Measurements from ENCODE around the gene AGR2.
A peak's percentile ranks its signal among the peaks of the same experiment; 100 is the strongest.
"Not testable (repeated sequence)": the region's sequence is repeated elsewhere in the genome, so short reads cannot be mapped to it uniquely, and the experiment has no call there.

Gene AGR2

DNA sequence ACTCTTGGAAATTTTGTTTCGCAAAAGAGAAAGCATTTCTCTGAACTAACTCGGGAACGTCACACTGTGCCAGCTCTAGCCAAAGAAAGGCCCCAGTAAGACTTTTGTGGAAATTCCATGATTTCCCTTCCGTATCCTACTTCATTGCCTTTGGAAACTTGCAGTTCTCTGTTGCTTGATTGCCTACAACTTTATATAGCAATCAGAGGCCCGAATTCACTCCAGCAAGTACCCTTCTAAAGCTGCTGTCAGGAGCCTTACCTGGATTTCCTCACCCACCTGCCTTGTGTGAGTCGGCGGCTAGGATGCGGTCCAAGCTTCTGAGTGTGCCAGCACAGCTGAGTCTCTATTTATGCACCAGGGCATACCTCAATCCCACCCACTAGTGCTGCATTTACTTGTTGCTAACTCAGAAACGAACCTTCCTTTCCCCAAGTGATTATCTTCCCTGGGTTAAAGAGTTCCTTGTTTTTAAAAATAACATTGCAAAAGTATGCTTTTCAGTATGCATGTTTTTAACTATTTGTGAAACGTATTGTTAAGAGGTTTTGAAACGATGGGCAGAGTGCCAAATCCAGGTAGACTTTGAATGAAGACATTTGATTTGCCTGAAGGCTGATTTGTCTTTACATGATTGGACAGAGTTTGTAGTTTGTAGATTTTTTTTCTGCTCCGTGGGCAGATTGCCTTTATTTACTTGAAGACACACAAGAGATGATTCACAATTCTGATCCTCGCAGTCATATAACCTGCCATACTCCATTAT lies at the start of gene AGR2:
TSS of gene AGR2 (minus strand) at position 326 of the 766 bp plus-strand sequence. CDS start 3,203 bp downstream, outside the sequence.
- FAIRE-seq (no peak), DNase-seq (ENCODE audit: low spot score) (no peak)

DNA sequence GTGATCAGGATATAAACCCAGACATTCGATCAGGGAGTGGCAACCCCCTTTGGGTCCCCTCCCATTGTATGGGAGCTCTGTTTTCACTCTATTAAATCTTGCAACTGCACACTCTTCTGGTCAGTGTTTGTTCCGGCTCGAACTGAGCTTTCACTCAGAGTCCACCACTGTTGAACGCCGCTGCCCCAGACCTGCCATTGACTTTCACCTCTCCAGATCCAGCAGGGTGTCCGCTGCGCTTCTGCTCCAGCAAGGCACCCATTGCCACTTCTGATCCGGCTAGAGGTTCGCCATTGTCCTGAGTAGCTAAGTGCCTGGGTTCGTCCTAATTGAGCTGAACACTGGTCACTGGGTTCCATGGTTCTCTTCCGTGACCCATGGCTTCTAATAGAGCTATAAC lies 48.4 kb upstream of the AGR2 start:
- FAIRE-seq; DNase-seq (ENCODE audit: low spot score): not testable (repeated sequence)

DNA sequence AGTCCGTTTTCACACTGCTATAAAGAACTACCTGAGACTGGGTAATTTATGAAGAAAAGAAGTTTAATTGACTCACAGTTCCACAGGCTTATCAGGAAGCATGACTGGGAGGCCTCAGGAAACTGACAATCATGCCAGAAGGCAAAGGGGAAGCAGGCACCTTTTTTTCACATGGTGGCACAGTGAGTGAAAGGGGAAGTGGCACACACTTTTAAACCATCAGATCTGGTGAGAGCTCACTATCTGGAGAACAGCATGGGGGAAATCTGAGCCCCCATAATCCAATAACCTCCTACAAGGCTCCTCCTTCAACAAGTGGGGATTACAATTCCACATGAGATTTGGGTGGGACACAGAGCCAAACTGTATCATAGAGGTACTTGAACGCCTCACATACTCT lies 47.0 kb upstream of the AGR2 start:
- FAIRE-seq: peak; percentile 20
- DNase-seq (ENCODE audit: low spot score): no peak

DNA sequence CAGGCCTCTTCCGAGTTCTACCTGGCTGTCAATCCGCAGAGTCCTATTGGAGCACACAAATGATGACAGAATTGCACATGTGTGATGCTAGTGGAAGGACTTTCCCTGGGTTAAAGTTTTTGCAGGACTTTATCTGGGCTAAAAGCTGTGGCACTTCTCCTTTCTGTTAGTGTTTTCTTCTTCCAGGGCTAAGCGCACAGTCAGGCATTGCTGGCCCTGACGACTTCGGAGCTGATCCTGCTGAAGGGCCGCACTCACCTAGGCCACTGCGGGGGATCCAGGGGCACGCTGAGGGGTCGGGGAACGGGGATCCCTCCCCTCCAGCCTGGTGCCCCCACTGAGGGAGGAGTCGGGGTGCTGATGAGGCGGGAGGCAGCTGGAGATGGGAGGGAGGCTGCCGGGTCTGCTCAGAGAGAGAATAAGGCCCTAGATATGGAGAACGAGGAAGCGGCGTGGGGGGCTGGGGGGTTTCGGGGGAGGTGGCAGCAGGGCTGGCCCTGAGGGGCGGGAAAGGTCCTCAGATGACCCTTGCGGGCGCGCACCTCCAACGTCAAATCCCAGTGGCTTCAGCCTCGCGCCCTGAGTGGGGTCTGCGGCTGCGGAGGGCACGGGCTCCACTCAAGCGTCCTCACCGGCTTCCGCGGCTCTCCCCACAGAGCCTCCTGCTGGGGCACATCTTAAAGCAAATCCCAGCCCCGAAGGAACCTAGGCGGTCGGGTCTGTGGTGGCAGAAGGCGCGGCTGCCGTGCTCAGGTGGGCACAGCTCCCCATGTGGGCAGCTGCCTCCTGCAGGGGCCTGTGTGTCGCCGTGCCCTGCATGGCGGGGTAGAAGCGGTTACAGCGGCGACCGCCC lies 46.0 kb upstream of the AGR2 start:
- FAIRE-seq (no peak), DNase-seq (ENCODE audit: low spot score) (no peak)

DNA sequence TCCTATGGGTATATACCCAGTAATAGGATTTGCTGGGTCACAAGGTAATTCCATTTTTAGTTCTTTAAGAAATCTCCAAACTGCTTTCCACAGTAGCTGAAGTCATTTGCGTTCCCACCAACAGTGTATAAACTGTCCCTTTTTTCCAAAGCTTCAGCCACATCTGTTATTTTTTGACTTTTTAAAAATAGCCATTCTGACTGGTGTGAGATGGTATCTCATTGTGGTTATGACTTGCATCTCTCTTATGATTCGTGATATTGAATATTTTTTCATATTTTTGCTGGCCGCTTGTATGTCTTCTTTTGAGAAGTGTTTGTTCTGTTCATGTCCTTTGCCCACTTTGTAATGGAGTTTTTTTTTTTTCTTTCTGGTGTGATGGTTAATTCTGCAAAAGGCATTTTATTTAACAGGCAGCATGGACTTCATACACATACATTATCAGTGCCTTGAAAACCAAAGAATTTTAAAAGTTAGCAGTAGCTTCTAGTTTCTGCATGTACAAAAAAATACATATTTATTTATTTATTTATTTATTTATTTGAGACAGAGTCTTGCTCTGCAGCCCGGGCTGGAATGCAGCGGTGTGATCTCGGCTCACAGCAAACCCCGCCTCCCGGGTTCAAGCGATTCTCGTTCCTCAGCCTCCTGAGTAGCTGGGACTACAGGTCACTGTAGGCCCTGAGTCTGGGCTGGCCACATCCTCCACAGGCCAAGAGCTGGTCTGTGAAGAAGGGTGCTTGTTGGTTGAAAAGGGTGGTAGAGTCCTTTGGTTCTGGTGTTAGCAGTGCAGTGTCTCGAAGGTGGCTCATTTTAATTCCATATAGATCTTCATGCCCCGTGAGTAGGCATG lies 44.7 kb upstream of the AGR2 start:
- DNase-seq (ENCODE audit: low spot score) (no peak), FAIRE-seq (no peak)

DNA sequence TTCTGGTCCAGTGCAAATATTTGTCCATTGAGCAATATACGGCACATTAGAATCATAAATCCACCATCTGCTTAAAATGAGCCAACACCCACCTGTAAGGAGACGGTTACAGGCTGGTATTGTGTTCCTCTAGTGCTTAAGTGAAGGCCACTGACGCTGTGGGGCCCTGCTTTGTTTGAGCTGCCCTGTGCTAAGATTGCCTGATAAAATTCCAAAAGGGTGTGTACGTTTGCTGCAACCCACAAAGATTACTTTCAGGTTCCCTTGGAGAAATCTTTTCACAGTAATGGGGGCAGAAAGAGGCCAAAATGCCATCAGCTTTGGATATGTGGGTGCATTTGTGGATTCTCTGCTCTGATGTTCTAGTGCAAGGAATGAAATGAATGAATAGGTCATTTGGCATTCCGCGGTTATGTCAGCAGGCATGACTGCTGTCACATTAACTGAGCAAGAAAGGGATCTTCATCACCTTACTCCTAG lies 42.6 kb upstream of the AGR2 start:
- no peak for FAIRE-seq

DNA sequence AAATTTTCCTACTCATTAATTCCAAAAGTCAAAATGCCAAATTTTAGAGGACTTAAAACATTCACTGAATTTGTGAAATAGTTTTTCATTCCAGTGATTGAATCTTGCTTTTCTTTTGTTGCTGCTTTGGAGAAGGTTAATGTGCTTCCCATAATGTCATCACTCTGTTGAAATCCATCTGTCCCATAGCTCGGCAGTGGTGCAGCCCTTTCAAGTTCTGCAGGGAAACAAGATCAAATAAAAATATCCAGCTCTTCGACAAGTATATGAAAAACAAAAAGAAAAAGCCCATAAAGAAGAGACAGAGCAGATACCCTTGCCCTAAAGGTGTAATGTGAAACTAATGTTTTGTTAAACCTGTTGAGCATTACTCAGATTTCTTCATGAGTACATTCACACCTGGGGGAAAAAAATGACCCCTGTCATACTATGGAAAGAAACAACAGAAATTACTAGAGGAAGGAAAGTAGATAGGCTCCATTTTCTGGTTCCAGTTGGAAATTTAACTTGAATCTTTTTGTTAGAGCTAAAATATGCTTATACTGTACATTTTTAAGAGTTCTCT lies 41.9 kb upstream of the AGR2 start:
- DNase-seq (ENCODE audit: low spot score) (no peak), FAIRE-seq (no peak)

More for the DNA sequence above, 42.6 kb upstream of the AGR2 start:
- DNase-seq (ENCODE audit: low spot score): peak; percentile 25

DNA sequence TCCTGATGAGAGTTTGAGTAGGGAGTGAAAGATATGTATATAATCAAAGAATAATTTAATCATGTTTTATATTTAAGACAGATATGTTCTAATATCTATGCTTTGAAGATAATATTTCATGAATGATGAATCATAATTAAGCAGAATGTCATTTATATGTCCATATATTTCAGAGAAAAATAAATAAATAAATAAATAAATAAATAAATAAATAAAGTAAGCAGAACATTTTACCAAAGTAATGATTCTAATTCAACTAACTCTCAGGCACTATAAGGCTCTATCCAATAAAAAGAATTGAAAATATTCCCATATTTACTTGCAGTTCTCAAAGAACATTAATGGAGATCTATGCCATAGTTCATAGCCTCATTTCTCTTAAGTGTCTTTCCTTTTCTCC lies 40.9 kb upstream of the AGR2 start:
- FAIRE-seq (no peak), DNase-seq (ENCODE audit: low spot score) (no peak)

DNA sequence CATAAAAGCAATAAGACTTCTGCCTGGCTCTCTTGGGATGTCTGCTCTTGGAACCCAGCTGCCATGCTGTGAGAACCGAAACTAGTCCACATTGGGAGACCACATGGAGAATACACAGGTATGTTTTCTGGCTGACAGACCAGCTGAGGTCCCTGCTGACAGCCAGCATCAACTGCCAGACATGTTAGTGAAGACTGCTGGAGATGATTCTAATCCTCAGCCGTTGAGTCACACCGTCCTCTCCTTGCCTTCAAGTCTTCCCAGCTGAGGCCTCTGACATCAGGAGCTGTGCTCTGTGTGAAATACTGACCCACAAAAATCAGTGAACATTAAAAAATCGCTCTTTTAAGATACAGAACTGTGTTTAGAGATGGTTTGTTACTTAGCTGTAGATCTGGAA lies 36.9 kb upstream of the AGR2 start:
- no peak for DNase-seq (ENCODE audit: low spot score)
- no peak for FAIRE-seq

DNA sequence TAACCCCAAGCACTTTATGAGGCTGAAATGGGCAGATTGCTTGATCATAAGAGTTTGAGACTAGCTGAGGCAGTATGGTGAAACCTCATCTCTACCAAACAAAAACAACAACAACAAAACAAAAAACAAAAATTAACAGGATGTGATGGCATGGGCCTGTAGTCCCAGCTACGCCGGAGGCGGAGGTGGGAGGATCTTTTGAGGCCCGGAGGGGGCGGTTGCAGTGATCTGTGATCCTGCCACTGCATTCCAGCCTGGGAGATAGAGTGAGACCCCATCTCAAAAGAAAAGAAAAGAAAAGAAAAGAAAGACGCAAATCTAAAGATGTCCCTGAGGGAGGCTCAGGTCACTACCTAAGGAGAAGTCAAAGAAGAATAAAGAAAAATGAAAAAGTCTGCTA lies 35.3 kb upstream of the AGR2 start:
- no peak for FAIRE-seq
- DNase-seq (ENCODE audit: low spot score): no peak

DNA sequence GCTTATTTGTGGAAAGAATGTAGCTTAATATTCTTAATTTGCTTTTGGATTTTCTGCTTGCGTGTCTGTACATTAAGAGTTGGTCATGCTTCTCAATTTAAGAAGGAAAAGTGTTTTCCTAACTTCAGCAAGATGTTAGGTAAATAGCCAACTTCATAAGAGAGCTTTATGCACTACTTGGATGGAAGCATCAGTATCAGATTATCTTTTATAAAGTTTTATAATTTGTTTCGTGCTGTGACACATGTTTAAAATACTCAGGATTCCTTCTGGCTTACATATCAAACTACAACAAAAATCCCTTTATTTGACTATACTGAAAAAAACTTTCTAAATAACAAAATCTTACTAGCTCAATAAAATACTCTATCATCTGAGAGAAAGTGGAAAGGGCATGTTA lies 34.8 kb upstream of the AGR2 start:
- no peak for FAIRE-seq

DNA sequence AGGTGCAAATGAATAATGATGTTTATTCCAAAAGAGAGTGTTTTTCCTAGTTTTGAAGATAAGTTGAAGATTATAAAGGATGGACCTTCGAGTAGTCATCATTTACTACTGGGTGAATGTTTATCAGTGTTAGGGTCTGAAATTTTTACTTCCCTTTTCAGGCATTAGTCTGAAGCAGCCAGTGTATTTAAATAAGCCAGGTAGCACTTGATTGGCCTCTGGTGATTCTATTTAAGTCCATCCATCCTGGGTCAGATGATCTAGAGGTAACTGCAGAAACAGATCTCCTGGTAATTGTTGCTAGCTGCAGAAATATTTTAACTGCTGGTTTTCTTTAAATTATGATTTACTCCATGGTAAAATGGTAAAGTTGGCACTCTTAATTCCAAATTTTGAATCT lies 34.1 kb upstream of the AGR2 start:
- no peak for DNase-seq (ENCODE audit: low spot score)
- no peak for FAIRE-seq

More for the DNA sequence above, 34.8 kb upstream of the AGR2 start:
- DNase-seq (ENCODE audit: low spot score): no peak

DNA sequence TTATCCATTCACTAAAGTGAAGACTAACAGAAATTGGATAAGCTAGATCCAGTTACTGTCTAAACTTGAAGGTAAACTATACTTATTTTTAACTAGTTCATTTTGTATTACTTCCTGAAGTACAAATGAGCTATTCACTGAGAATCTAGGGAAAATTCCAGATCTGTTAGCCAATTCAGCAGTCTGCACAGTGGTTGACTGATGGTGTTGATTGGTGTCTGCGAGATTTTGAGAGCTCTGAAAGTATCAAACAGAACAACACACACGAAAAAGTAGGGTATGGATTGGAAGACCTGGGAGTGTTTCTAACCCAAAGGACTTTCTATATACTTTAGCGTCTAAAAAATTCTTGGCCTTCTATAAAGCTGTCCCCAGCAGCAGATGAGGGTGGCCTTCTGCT lies 33.6 kb upstream of the AGR2 start:
- no peak for DNase-seq (ENCODE audit: low spot score)
- no peak for FAIRE-seq

DNA sequence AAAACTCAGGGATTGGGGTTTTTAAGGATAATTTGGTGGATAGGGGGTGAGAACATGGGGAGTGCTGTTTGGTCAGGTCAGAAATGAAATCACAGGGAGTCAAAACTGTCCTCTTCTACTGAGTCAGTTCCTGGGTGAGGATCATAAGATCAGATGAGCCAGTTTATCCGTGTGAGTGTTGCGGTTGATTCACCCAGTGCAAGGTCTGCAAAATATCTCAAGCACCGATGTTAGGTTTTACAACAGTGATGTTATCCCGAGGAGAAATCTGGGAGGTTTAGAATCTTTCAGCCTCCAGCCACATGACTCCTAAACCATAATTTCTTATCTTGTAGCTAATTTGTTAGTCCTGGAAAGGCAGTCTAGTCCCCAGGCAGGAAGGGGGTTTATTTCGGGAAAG lies 31.7 kb upstream of the AGR2 start:
- FAIRE-seq (no peak), DNase-seq (ENCODE audit: low spot score) (no peak)

DNA sequence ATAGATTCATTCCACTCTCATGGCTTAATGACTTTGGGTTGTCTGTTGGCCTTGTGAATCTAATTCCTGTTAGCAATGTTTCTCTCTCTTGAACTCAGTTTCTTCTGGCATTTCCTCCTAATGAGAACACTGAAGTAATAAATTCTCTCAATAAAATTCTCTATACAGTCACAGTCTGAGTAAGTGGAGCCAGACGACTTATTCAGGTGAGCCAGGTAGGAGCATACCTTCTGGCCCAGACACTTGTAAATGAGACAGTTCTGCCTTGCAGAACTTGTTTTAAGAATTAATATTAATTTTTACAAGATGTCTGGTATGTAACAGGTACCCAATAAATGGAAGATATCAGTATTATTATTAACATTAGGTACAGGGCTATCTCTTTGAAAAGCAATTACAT lies 28.6 kb upstream of the AGR2 start:
- no peak for DNase-seq (ENCODE audit: low spot score)

DNA sequence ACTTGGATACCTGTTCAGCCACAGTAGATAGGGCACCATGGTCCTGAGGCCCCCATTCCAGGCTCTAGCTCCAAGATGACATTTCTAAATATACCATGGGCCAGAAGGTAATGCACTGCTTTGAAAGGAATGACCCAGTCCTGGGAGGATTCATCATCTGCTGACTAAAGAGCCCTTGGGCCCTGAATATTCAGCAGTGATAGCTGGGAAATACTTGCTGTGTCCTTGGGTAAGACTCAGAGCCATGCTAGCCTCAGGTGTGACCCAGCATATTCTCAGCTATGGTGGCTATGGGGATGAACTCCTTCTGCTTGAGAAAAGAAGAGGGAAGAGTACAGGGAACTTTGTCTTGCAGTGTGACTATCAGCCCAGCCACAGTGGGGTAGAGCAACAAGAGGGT lies 21.3 kb upstream of the AGR2 start:
- no peak for DNase-seq (ENCODE audit: low spot score)
- FAIRE-seq: no peak

More for the DNA sequence above, 28.6 kb upstream of the AGR2 start:
- FAIRE-seq: no peak

DNA sequence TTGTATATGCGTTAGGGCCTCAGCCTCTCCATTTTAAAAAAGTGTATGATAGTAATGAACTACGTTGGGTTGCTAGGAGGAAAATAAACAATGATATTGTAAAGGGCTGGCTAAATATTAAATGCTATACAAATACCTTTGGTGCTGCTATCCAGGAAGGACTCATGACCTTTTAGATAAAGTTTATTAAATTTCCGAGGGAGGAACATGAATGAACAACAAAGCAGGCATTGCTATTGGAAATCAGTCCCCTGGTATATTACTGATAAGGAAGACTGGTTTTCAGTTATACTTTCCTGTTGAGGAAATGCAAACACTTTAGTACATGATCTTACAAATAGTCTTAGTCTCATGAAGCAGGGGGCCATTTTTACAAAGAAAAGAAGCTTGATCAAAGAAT lies 17.2 kb upstream of the AGR2 start:
- FAIRE-seq (no peak), DNase-seq (ENCODE audit: low spot score) (no peak)

DNA sequence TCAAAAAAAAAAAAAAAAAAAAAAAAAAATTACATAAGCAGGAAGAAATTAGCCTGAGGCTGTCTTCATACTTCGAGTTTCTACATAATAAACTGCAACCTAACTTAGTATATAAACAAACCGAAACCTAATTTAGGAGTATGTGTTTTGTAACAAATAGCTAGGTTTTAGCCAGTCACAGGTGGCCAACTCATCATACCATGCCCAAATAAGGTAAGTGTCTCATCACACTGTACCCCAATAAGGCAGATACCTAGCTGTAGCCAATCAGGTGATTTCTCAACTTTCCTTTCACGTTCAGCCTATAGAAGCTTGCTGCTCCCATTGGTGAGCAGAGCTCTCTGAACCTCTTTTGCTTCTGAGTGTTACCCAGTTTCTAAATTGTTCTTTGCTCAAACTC lies 13.9 kb upstream of the AGR2 start:
- no peak for DNase-seq (ENCODE audit: low spot score)
- FAIRE-seq: no peak

DNA sequence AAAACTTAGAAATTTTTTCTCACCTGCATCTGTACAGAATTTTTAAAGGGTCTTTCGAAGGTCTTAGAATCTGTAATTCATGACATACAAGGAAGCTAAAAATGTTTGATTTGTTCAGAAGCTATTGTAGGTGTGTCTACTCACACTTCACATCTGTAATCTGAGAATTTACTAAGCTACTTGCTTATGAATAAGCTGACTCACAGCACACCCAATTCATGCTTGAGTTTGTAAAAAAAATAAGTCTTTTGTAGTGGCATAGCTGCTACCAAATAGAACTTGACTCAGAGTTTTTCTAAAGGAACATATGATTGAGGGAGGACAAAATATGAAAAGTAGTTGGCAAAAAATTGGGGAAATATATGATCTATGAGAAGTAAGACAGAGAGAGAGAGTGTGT lies 12.7 kb upstream of the AGR2 start:
- no peak for DNase-seq (ENCODE audit: low spot score)
- FAIRE-seq: no peak

DNA sequence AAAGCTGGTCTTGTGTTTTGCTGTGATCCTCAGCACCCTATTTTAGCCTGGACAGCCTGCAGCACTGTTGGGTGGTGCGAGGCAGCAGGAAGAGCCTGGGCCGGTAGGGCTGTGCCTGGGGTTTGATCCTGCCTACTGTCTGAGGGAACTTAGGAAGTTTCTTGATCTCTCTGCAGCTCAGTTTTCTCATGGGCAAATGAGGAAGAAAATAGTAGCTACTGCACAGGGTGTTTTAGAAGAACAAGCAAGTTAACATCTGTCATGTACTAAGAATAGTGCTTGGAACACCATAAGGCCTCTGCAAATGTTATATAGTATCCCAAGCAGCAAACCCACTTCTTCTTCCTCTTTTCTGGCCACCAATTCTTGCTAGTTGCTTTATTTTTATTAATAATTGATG lies 12.0 kb upstream of the AGR2 start:
- no peak for DNase-seq (ENCODE audit: low spot score)
- no peak for FAIRE-seq

DNA sequence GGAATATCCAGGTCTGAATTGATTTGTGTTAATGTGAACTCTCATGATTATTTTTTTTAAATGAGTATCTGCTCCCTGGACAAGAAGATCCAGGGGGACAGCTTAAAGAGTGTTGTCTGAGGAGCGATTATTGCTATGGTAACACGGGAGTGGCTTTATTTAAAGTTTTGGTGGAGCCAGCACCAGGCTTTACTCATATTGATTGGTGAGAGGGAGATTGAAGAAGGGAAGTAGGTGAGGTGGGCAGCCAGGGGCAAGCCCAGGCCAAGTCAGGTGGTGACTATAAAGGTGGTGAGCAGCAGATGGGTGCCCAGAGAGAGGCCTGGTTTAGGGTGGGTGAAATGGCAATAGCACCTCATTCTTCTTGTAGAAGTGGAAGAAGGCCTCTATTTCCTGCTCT lies 10.2 kb upstream of the AGR2 start:
- no peak for DNase-seq (ENCODE audit: low spot score)
- no peak for FAIRE-seq
